OCI-LY1 (cell line): ENCODE data around the gene PTPRN2.
"Not testable (repeated sequence)": the region's sequence is repeated elsewhere in the genome, so short reads cannot be mapped to it uniquely, and the experiment has no call there.

ENCODE experiments used
- H2AFZ ChIP-seq: fragments of 200-600 bp; sonication (generic), shearing (Covaris generic); 2 replicates; pipeline ENCODE4 v1.6.0; 2014; ENCODE audit warnings: antibody characterized with exemption, mild to moderate bottlenecking, low read length
- H3F3A ChIP-seq: fragments of 200-600 bp; sonication (generic), shearing (Covaris generic); 2 replicates; pipeline ENCODE4 v1.6.0; 2014; ENCODE audit warnings: mild to moderate bottlenecking, antibody characterized with exemption, low read length, moderate library complexity; ENCODE audit not compliant: insufficient read depth
- H3K27ac ChIP-seq: fragments of 200-600 bp; sonication (generic); 2 replicates; pipeline ENCODE4 v1.5.1; 2014; ENCODE audit warnings: low read length, mixed run types, mild to moderate bottlenecking, low read depth; ENCODE audit not compliant: poor library complexity, severe bottlenecking
- H3K27me3 ChIP-seq: fragments of 200-600 bp; sonication (generic); 2 replicates; pipeline ENCODE4 v1.6.0; 2014; ENCODE audit warnings: antibody characterized with exemption, mild to moderate bottlenecking, low read length, moderate library complexity; ENCODE audit not compliant: insufficient read depth
- H3K36me3 ChIP-seq: fragments of 200-600 bp; sonication (generic); 2 replicates; pipeline ENCODE4 v1.6.1; 2014; ENCODE audit warnings: mild to moderate bottlenecking, antibody characterized with exemption, low read length, moderate library complexity, mixed read lengths; ENCODE audit not compliant: insufficient read depth
- H3K4me1 ChIP-seq: fragments of 200-600 bp; sonication (generic); 2 replicates; pipeline ENCODE4 v1.5.1; 2014; ENCODE audit warnings: mild to moderate bottlenecking, low read length, moderate library complexity; ENCODE audit not compliant: insufficient read depth, severe bottlenecking
- H3K4me2 ChIP-seq: fragments of 200-600 bp; sonication (generic), shearing (Covaris generic); 2 replicates; pipeline ENCODE4 v1.6.1; 2014; ENCODE audit warnings: low read length
- H3K4me3 ChIP-seq: fragments of 200-600 bp; sonication (generic); 2 replicates; pipeline ENCODE4 v1.5.1; 2014; ENCODE audit warnings: low read length, low read depth, mild to moderate bottlenecking, mixed read lengths; ENCODE audit not compliant: poor library complexity, severe bottlenecking
- H3K79me2 ChIP-seq: fragments of 200-600 bp; shearing (Covaris generic); 2 replicates; pipeline ENCODE4 v1.6.1; 2016; ENCODE audit warnings: mixed run types, low read length, mixed read lengths; ENCODE audit not compliant: insufficient read depth
- H3K9ac ChIP-seq: fragments of 200-600 bp; sonication (generic), shearing (Covaris generic); 2 replicates; pipeline ENCODE4 v1.6.1; 2014; ENCODE audit warnings: mild to moderate bottlenecking, low read length, mixed read lengths
- H3K9me2 ChIP-seq: fragments of 200-600 bp; sonication (generic), shearing (Covaris generic); 2 replicates; pipeline ENCODE4 v1.6.1; 2014; ENCODE audit warnings: low read depth, mild to moderate bottlenecking, low read length, mixed read lengths
- H3K9me3 ChIP-seq: fragments of 200-600 bp; shearing (Covaris generic); 2 replicates; pipeline ENCODE4 v1.6.1; 2014; ENCODE audit warnings: low read length, mixed read lengths
- H4K20me1 ChIP-seq: fragments of 200-600 bp; sonication (generic), shearing (Covaris generic); 2 replicates; pipeline ENCODE4 v1.6.0; 2016; ENCODE audit warnings: mild to moderate bottlenecking, low read length; ENCODE audit not compliant: insufficient read depth
- EZH2 ChIP-seq: fragments of 200-600 bp; sonication (generic), shearing (Covaris generic); IDR thresholded peaks from 2 replicates; pipeline ENCODE4 v1.8.0; 2017; ENCODE audit warnings: borderline replicate concordance, mixed run types, mild to moderate bottlenecking, antibody characterized with exemption, low read length, moderate library complexity, mixed read lengths
- TF ChIP-seq, protein P1 (sequence below): fragments of 200-600 bp; sonication (generic), shearing (Covaris generic); IDR thresholded peaks from 2 replicates; pipeline ENCODE4 v1.5.1; 2017; ENCODE audit warnings: mild to moderate bottlenecking, antibody characterized with exemption, low read length, moderate library complexity, mixed read lengths

PTPRN2 gene

DNA sequence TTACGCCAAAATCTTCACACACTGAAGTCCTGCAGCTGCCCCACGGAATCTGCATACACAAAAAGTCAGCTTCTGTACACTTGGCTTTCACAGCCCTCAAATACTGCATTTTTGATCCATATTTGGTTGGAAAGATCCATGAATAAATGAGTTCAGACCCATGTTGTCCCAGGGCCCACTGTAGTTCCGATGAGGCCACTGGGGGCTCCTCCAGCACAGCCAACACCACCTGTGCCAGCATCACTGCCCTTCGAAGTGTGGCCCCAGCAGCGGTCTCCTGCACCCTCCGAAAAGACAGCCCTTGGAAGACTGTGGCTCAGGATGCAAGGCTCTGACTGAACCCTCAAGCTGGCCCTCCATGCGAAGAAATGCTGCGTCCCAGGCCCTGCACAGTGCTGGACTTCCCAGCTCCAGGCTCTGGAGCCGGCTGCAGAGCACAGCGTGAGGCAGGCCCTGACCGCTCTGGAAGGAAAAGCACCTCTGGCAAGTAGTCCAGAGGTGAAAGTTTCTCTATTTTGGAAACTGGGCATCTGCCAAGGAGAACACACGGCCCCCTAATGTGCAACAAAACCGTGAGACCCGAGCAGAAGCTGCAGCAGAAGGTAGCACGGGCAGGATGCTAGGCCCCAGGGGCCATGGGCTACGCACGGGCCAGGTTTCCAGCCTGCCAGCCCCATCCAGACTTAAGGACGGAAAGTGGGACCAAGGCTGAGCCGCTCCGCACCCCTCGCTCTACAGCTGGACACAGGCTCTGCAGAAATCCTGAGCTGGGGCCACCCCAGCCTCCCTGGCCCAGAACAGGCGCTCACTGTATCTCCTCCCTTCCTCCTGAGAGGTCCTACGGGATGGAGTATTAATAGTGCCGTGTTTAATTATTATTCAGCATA, 62.6 kb downstream of the PTPRN2 start:
- H3K9me3 ChIP-seq, result 0 out of 2 replicates have a peak, but pooled peaks cover 5% of the 10 kb centered on the region
- no peaks in the 10 kb centered on the region for H3K9me2 ChIP-seq
- no peaks in the 10 kb centered on the region for H3F3A ChIP-seq
- H3K4me3 ChIP-seq, result no peak overlapping the region
- H3K27me3 ChIP-seq, result peaks cover 6% of the 10 kb centered on the region; the same call in 1 of the 2 replicates
- H3K79me2 ChIP-seq, result no peaks in the 10 kb centered on the region
- H4K20me1 ChIP-seq, result no peaks in the 10 kb centered on the region
- H3K4me2 ChIP-seq, result no peak overlapping the region
- no peak overlapping the region for H2AFZ ChIP-seq
- H3K4me1 ChIP-seq, result peaks cover 48% of the 10 kb centered on the region
- no peaks in the 10 kb centered on the region; the same call in 1 of the 2 replicates for H3K36me3 ChIP-seq
- H3K27ac ChIP-seq, result peak overlapping the region; percentile 52
- TF ChIP-seq EZH2, result no peak
- TF ChIP-seq, protein P1, sequence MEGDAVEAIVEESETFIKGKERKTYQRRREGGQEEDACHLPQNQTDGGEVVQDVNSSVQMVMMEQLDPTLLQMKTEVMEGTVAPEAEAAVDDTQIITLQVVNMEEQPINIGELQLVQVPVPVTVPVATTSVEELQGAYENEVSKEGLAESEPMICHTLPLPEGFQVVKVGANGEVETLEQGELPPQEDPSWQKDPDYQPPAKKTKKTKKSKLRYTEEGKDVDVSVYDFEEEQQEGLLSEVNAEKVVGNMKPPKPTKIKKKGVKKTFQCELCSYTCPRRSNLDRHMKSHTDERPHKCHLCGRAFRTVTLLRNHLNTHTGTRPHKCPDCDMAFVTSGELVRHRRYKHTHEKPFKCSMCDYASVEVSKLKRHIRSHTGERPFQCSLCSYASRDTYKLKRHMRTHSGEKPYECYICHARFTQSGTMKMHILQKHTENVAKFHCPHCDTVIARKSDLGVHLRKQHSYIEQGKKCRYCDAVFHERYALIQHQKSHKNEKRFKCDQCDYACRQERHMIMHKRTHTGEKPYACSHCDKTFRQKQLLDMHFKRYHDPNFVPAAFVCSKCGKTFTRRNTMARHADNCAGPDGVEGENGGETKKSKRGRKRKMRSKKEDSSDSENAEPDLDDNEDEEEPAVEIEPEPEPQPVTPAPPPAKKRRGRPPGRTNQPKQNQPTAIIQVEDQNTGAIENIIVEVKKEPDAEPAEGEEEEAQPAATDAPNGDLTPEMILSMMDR, result no peak; the same call in 1 of the 2 replicates
- H3K9ac ChIP-seq, result no peak overlapping the region; the same call in 1 of the 2 replicates

DNA sequence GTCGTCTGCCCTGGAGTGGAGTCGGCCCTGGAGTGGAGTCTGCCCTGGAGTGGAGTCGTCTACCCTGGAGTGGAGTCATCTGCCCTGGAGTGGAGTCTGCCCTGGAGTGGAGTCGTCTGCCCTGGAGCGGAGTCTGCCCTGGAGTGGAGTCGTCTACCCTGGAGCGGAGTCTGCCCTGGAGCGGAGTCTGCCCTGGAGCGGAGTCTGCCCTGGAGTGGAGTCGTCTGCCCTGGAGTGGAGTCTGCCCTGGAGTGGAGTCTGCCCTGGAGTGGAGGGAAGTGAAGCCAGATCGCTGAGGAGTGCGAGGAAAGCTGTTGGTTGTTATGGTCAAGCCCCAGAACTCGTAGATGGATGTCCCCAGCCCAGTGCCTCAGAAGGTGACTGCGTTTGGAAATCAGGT, 63.3 kb downstream of the PTPRN2 start:
- H3K4me2 ChIP-seq, H3K9me3 ChIP-seq, H3K27me3 ChIP-seq, H3K79me2 ChIP-seq, H3K36me3 ChIP-seq, H3K9me2 ChIP-seq, H2AFZ ChIP-seq, H4K20me1 ChIP-seq, H3K9ac ChIP-seq, H3K4me3 ChIP-seq, H3F3A ChIP-seq: not testable (repeated sequence)
- Histone ChIP-seq H3K4me1 (peaks cover 41% of the 10 kb centered on the region), H3K27ac (peak overlapping the region; percentile 52)

DNA sequence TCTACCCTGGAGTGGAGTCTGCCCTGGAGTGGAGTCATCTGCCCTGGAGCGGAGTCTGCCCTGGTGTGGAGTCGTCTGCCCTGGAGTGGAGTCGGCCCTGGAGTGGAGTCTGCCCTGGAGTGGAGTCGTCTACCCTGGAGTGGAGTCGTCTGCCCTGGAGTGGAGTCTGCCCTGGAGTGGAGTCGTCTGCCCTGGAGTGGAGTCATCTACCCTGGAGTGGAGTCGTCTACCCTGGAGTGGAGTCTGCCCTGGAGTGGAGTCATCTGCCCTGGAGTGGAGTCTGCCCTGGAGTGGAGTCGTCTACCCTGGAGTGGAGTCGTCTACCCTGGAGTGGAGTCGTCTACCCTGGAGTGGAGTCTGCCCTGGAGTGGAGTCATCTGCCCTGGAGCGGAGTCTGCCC, 63.7 kb downstream of the PTPRN2 start:
- H3K27me3 ChIP-seq, H3K4me3 ChIP-seq, H3K79me2 ChIP-seq, H3K9me2 ChIP-seq, H3K36me3 ChIP-seq, H3K27ac ChIP-seq, H3K9me3 ChIP-seq, H3K9ac ChIP-seq, H2AFZ ChIP-seq, H3K4me2 ChIP-seq, H4K20me1 ChIP-seq, H3F3A ChIP-seq: not testable (repeated sequence)
- peaks cover 37% of the 10 kb centered on the region for H3K4me1 ChIP-seq

DNA sequence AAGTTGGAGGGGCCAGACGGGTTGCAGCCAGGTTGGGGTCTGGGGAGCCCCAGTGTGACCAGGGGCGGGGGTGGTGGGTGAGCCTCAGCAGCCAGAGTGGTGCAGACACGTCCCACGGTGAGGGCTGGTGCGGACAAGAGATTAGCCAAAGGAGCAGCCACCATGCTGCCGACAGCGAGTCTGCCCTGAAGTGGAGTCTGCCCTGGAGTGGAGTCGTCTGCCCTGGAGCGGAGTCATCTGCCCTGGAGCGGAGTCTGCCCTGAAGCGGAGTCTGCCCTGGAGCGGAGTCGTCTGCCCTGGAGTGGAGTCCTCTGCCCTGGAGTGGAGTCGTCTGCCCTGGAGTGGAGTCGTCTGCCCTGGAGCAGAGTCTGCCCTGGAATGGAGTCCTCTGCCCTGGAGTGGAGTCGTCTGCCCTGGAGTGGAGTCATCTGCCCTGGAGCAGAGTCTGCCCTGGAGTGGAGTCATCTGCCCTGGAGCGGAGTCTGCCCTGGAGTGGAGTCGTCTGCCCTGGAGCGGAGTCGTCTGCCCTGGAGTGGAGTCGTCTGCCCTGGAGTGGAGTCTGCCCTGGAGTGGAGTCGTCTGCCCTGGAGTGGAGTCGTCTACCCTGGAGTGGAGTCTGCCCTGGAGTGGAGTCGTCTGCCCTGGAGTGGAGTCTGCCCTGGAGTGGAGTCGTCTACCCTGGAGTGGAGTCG, 64.3 kb downstream of the PTPRN2 start:
- not testable (repeated sequence) for H3K9me2 ChIP-seq, H3K4me3 ChIP-seq, H3K27me3 ChIP-seq, H3F3A ChIP-seq, H3K79me2 ChIP-seq, H4K20me1 ChIP-seq, H3K36me3 ChIP-seq, H3K9ac ChIP-seq, H2AFZ ChIP-seq, H3K4me2 ChIP-seq, H3K9me3 ChIP-seq
- peaks cover 31% of the 10 kb centered on the region for H3K4me1 ChIP-seq
- H3K27ac ChIP-seq, result peak overlapping the region; percentile 62

DNA sequence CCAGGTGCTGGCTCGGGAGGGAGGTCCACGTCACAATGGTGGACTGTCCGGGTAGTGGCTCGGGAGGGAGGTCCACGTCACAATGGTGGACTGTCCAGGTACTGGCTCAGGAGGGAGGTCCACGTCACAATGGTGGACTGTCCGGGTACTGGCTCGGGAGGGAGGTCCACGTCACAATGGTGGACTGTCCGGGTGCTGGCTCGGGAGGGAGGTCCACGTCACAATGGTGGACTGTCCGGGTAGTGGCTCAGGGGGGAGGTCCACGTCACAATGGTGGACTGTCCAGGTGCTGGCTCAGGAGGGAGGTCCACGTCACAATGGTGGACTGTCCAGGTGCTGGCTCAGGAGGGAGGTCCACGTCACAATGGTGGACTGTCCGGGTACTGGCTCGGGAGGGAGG, 65.8 kb downstream of the PTPRN2 start:
- not testable (repeated sequence) for H3K27ac ChIP-seq, H3K4me2 ChIP-seq, H2AFZ ChIP-seq, H3K9me3 ChIP-seq, H3F3A ChIP-seq, H3K9ac ChIP-seq, H4K20me1 ChIP-seq, H3K9me2 ChIP-seq, H3K36me3 ChIP-seq, H3K79me2 ChIP-seq, H3K4me3 ChIP-seq
- Histone ChIP-seq H3K4me1 (peaks cover 16% of the 10 kb centered on the region), H3K27me3 (peaks cover 18% of the 10 kb centered on the region; the same call in 1 of the 2 replicates)
